Nephron (organoid): Measurements from ENCODE around the gene ASPG.

Experiments used
- H3K27ac Mint-ChIP-seq, 3 experiments: 2 replicates each; pipeline ENCODE4 v1.8.0; 2020; ENCODE audit warnings: mixed read lengths in 3 of 3, mild to moderate bottlenecking in 2 of 3, moderate library complexity in 1 of 3
- H3K27me3 Mint-ChIP-seq: 2 replicates; pipeline ENCODE4 v1.8.0; 2021; ENCODE audit warnings: low read depth, mild to moderate bottlenecking, moderate library complexity, mixed read lengths
- H3K36me3 Mint-ChIP-seq: 2 replicates; pipeline ENCODE4 v1.8.0; 2020; ENCODE audit warnings: low read depth, mixed read lengths
- H3K4me1 Mint-ChIP-seq: 2 replicates; pipeline ENCODE4 v1.8.0; 2020; ENCODE audit warnings: mixed read lengths
- H3K4me3 Mint-ChIP-seq, 3 experiments: 2 replicates each; pipeline ENCODE4 v1.8.0; 2020; ENCODE audit warnings: mild to moderate bottlenecking in 3 of 3, mixed read lengths in 3 of 3, moderate library complexity in 2 of 3
- H3K9me3 Mint-ChIP-seq: 2 replicates; pipeline ENCODE4 v1.8.0; 2020; ENCODE audit warnings: mixed read lengths
- CTCF ChIP-seq, 3 experiments: fragments of 200-600 bp; sonication (generic); IDR thresholded peaks; one replicate each; pipeline ENCODE4 v1.5.0; 2021; ENCODE audit warnings: antibody characterized with exemption in 3 of 3; ENCODE audit not compliant: unreplicated experiment in 3 of 3

Gene ASPG

DNA sequence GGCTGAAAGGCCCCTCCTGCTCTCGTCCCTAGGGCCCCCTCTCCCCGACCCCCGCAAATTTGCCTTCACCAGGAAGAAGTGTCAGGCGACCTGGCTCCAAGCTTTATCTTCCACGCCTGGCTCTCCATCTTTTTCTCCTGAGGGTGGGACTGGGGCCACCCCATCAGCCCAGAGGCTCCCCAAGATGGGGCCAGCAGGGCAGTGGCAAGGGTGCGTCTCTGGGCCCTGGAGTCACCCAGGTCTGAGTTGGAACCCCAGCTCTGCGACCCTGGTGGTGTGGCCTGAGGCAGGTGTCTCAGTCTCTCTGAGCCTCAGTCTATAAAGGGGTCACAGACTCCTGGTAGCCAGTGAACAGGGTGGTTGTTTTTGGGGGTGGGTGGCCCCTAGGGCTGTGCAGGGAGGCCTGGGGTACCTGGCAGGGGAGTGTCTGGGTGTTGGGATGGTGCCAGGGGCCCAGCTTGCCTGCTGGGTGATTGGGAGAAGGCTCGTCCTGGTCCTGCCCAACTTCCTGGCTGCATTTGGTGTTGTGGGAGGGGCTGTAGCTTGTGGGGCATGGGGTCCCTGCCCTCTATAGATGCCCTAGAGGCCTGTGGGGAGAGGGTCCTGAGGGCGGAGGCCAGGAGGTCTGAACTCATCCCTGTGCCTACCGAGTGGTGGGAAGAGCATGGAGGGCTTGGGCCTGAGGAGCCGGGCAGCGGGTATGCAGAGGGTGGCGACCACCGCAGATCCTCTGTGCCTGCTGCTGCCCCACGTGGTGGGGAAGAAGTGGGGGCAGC, 60.5 kb downstream of the ASPG start:
- peaks cover 19% of the 10 kb centered on the region for H3K4me1 Mint-ChIP-seq
- H3K27ac Mint-ChIP-seq, result peak overlapping the region in 2 of 3 experiments; percentile 18 to 57
- H3K27me3 Mint-ChIP-seq, result peaks cover 14% of the 10 kb centered on the region
- no peaks in the 10 kb centered on the region for H3K36me3 Mint-ChIP-seq
- no peaks in the 10 kb centered on the region for H3K9me3 Mint-ChIP-seq
- no peak overlapping the region for H3K4me3 Mint-ChIP-seq
- no peak for TF ChIP-seq CTCF (IDR thresholded peaks at IDR 0.05; ENCODE audit: unreplicated experiment in 3 of 3)

- no peak for TF ChIP-seq CTCF (IDR thresholded peaks at IDR 0.05; ENCODE audit: unreplicated experiment in 3 of 3)
- Mint-ChIP-seq H3K4me1 (peaks cover 26% of the 10 kb centered on the region), H3K36me3 (no peaks in the 10 kb centered on the region), H3K27ac (no peak overlapping the region), H3K9me3 (no peaks in the 10 kb centered on the region), H3K27me3 (peaks cover 11% of the 10 kb centered on the region), H3K4me3 (no peak overlapping the region)
Measured at GRCh38 chr14:104146651-104147345, 61.3 kb downstream of the ASPG start.

GRCh38 chr14:104147346-104148125, 62.0 kb downstream of the ASPG start:
- Mint-ChIP-seq H3K4me3 (peak overlapping the region in 2 of 3 experiments; percentile 40 to 62), H3K9me3 (no peaks in the 10 kb centered on the region), H3K4me1 (peaks cover 27% of the 10 kb centered on the region), H3K27ac (peak overlapping the region; percentile 92 to 97 (median 97)), H3K36me3 (no peaks in the 10 kb centered on the region), H3K27me3 (peaks cover 11% of the 10 kb centered on the region)
- TF ChIP-seq CTCF (IDR thresholded peaks at IDR 0.05; ENCODE audit: unreplicated experiment in 3 of 3), result no peak

- H3K4me3 Mint-ChIP-seq, result peak overlapping the region; percentile 62 to 65 (median 62)
- no peaks in the 10 kb centered on the region for H3K36me3 Mint-ChIP-seq
- H3K27me3 Mint-ChIP-seq, result peaks cover 7% of the 10 kb centered on the region
- no peaks in the 10 kb centered on the region for H3K9me3 Mint-ChIP-seq
- H3K4me1 Mint-ChIP-seq, result peaks cover 23% of the 10 kb centered on the region
- H3K27ac Mint-ChIP-seq, result peak overlapping the region; percentile 92 to 97 (median 97)
- no peak for TF ChIP-seq CTCF (IDR thresholded peaks at IDR 0.05; ENCODE audit: unreplicated experiment in 3 of 3)
Measured at GRCh38 chr14:104148433-104149277, 63.2 kb downstream of the ASPG start.

- peak overlapping the region in 1 of 3 experiments; percentile 92 for H3K27ac Mint-ChIP-seq
- peaks cover 27% of the 10 kb centered on the region for H3K4me1 Mint-ChIP-seq
- H3K9me3 Mint-ChIP-seq, result no peaks in the 10 kb centered on the region
- H3K36me3 Mint-ChIP-seq, result no peaks in the 10 kb centered on the region
- peaks cover 4% of the 10 kb centered on the region for H3K27me3 Mint-ChIP-seq
- TF ChIP-seq CTCF (IDR thresholded peaks at IDR 0.05; ENCODE audit: unreplicated experiment in 3 of 3), result no peak
- H3K4me3 Mint-ChIP-seq, result no peak overlapping the region
Measured at GRCh38 chr14:104149278-104149595, 63.7 kb downstream of the ASPG start.
